H9 (cell line): ENCODE data around the gene DEPDC5. TPM values are rescaled to one million over a fixed set of nuclear protein-coding genes. Genes with fewer than 3 reads are reported as not detected.

Experiments
- DNase-seq: peaks from one replicate; pipeline ENCODE4 v3.0.0-alpha.2; 2017
- H2AFZ ChIP-seq: one replicate; pipeline ENCODE4 v1.6.1; 2013; ENCODE audit warnings: mild to moderate bottlenecking, low read length, control low read depth, moderate library complexity
- H2AK5ac ChIP-seq: 2 replicates; pipeline ENCODE4 v1.6.1; 2013; ENCODE audit warnings: low read length, control low read depth, mixed read lengths; ENCODE audit not compliant: insufficient read length
- H2BK120ac ChIP-seq: one replicate; pipeline ENCODE4 v1.6.1; 2013; ENCODE audit warnings: low read depth, mild to moderate bottlenecking, low read length, control low read depth, inconsistent platforms; ENCODE audit not compliant: poor library complexity, severe bottlenecking
- H2BK12ac ChIP-seq: 2 replicates; pipeline ENCODE4 v1.6.1; 2013; ENCODE audit warnings: low read length, control low read depth, mixed read lengths, low read depth; ENCODE audit not compliant: insufficient read length
- H2BK15ac ChIP-seq: 2 replicates; pipeline ENCODE4 v1.6.1; 2013; ENCODE audit warnings: low read depth, low read length, control low read depth
- H2BK20ac ChIP-seq: one replicate; pipeline ENCODE4 v1.6.1; 2013; ENCODE audit warnings: low read depth, mild to moderate bottlenecking, low read length, control low read depth, inconsistent platforms; ENCODE audit not compliant: poor library complexity, severe bottlenecking
- H2BK5ac ChIP-seq: 2 replicates; pipeline ENCODE4 v1.6.1; 2013; ENCODE audit warnings: low read length, control low read depth, mixed read lengths; ENCODE audit not compliant: insufficient read length
- H3K14ac ChIP-seq: 2 replicates; pipeline ENCODE4 v1.6.1; 2013; ENCODE audit warnings: low read length, control low read depth; ENCODE audit not compliant: insufficient read depth
- H3K18ac ChIP-seq: 2 replicates; pipeline ENCODE4 v1.6.1; 2013; ENCODE audit warnings: low read depth, mild to moderate bottlenecking, mixed read lengths, low read length, control low read depth; ENCODE audit not compliant: insufficient read length
- H3K23ac ChIP-seq: 2 replicates; pipeline ENCODE4 v1.6.1; 2013; ENCODE audit warnings: low read length, control low read depth, mixed read lengths, low read depth; ENCODE audit not compliant: insufficient read length
- H3K23me2 ChIP-seq: 2 replicates; pipeline ENCODE4 v1.6.1; 2013; ENCODE audit warnings: low read depth, mild to moderate bottlenecking, mixed read lengths, low read length, control low read depth; ENCODE audit not compliant: insufficient read length, poor library complexity, severe bottlenecking
- H3K27ac ChIP-seq: 2 replicates; pipeline ENCODE4 v1.5.1; 2013; ENCODE audit warnings: low read length, control low read depth, mixed read lengths, low read depth; ENCODE audit not compliant: insufficient read length
- H3K27me3 ChIP-seq: 2 replicates; pipeline ENCODE4 v1.6.1; 2013; ENCODE audit warnings: low read length, control low read depth, inconsistent platforms; ENCODE audit not compliant: insufficient read depth
- H3K4ac ChIP-seq: 2 replicates; pipeline ENCODE4 v1.6.1; 2013; ENCODE audit warnings: low read depth, mild to moderate bottlenecking, control low read depth, inconsistent platforms, low read length, moderate library complexity
- H3K4me1 ChIP-seq: 2 replicates; pipeline ENCODE4 v1.6.1; 2013; ENCODE audit warnings: low read length, control low read depth, inconsistent platforms; ENCODE audit not compliant: insufficient read depth
- H3K4me2 ChIP-seq: 2 replicates; pipeline ENCODE4 v1.6.1; 2013; ENCODE audit warnings: low read length, control low read depth, mixed read lengths; ENCODE audit not compliant: insufficient read length, insufficient read depth
- H3K56ac ChIP-seq: 2 replicates; pipeline ENCODE4 v1.6.1; 2013; ENCODE audit warnings: low read depth, mild to moderate bottlenecking, mixed read lengths, low read length, control low read depth; ENCODE audit not compliant: insufficient read length
- H3K79me1 ChIP-seq: 2 replicates; pipeline ENCODE4 v1.6.1; 2013; ENCODE audit warnings: low read depth, mild to moderate bottlenecking, moderate library complexity, low read length, control low read depth, inconsistent platforms; ENCODE audit not compliant: insufficient read depth, poor library complexity, severe bottlenecking
- H3K79me2 ChIP-seq: 2 replicates; pipeline ENCODE4 v1.6.1; 2013; ENCODE audit warnings: low read length, control low read depth, inconsistent platforms; ENCODE audit not compliant: insufficient read depth
- H3K9ac ChIP-seq: 2 replicates; pipeline ENCODE4 v1.6.1; 2013; ENCODE audit warnings: low read length, control low read depth, mixed read lengths; ENCODE audit not compliant: insufficient read length; ENCODE audit errors: extremely low read depth
- H3K9me3 ChIP-seq: one replicate; pipeline ENCODE4 v1.6.1; 2013; ENCODE audit warnings: low read depth, low read length, inconsistent platforms; ENCODE audit not compliant: control insufficient read depth
- H3T11ph ChIP-seq: one replicate; pipeline ENCODE4 v1.6.1; 2013; ENCODE audit warnings: mild to moderate bottlenecking, low read length, control low read depth, inconsistent platforms
- H4K20me1 ChIP-seq: one replicate; pipeline ENCODE4 v1.6.1; 2013; ENCODE audit not compliant: control insufficient read depth, insufficient read length, insufficient read depth
- H4K5ac ChIP-seq: 2 replicates; pipeline ENCODE4 v1.6.1; 2013; ENCODE audit warnings: low read depth, mild to moderate bottlenecking, mixed read lengths, low read length, control low read depth; ENCODE audit not compliant: insufficient read length
- H4K8ac ChIP-seq: replicated peaks from 2 replicates; pipeline ENCODE4 v1.6.1; 2013; ENCODE audit warnings: low read length, control low read depth, mixed read lengths, low read depth; ENCODE audit not compliant: insufficient read length
- H4K91ac ChIP-seq: 2 replicates; pipeline ENCODE4 v1.6.1; 2013; ENCODE audit warnings: low read depth, mild to moderate bottlenecking, moderate library complexity, mixed read lengths, low read length, control low read depth; ENCODE audit not compliant: insufficient read length
- H3K27ac Mint-ChIP-seq, 3 experiments: 2 replicates in 2 of 3; 3 replicates in 1 of 3; pipeline ENCODE4 v1.8.0; 2020 to 2021; ENCODE audit warnings: mixed read lengths in 3 of 3, mild to moderate bottlenecking in 1 of 3, moderate library complexity in 1 of 3
- H3K27me3 Mint-ChIP-seq: 2 replicates; pipeline ENCODE4 v1.8.0; 2021; ENCODE audit warnings: low read depth, mild to moderate bottlenecking, moderate library complexity, mixed read lengths
- H3K36me3 Mint-ChIP-seq, 3 experiments: 2 replicates in 2 of 3; 3 replicates in 1 of 3; pipeline ENCODE4 v1.8.0; 2020 to 2021; ENCODE audit warnings: low read depth in 3 of 3, mixed read lengths in 3 of 3; ENCODE audit not compliant: insufficient read depth in 1 of 3
- H3K4me1 Mint-ChIP-seq, 2 experiments: 2 replicates each; pipeline ENCODE4 v1.8.0; 2020; ENCODE audit warnings: mixed read lengths in 2 of 2
- H3K4me3 Mint-ChIP-seq, 2 experiments: 2 replicates in 1 of 2; 3 replicates in 1 of 2; pipeline ENCODE4 v1.8.0; 2020 to 2021; ENCODE audit warnings: mild to moderate bottlenecking in 2 of 2, mixed read lengths in 2 of 2, moderate library complexity in 1 of 2
- H3K9me3 Mint-ChIP-seq, 2 experiments: 2 replicates in 1 of 2; 3 replicates in 1 of 2; pipeline ENCODE4 v1.8.0; 2020; ENCODE audit warnings: mild to moderate bottlenecking in 2 of 2, mixed read lengths in 2 of 2, moderate library complexity in 1 of 2
- CTCF ChIP-seq: fragments of 200-600 bp; sonication (generic); conservative IDR thresholded peaks from 3 replicates; pipeline ENCODE4 v1.8.0; 2021; ENCODE audit warnings: antibody characterized with exemption, mild to moderate bottlenecking
- WGBS: extraction: QIAGEN DNeasy Blood & Tissue Kit; methylation state at CpG from one replicate; pipeline ENCODE4 v1.1.7; 2013; ENCODE audit warnings: missing lambda C conversion rate, low lambda C conversion rate, mixed read lengths; ENCODE audit not compliant: insufficient read length; ENCODE audit errors: extremely low coverage; 5-methylcytosine and 5-hydroxymethylcytosine counted together
- total RNA-seq: library from RNA; stranded (reverse); gene quantifications from 2 replicates; pipeline ENCODE4 v1.2.1, GENCODE V29; 2021

The DEPDC5 gene
- total RNA-seq, 1 experiment from 2014 or later, result 29.2 TPM

- Histone ChIP-seq H3K79me1 (no peaks in the 10 kb centered on the region), H3K18ac (no peak overlapping the region), H2BK12ac (no peak overlapping the region), H4K8ac (no peak overlapping the region), H3K23me2 (no peaks in the 10 kb centered on the region), H3K9ac (no peak overlapping the region), H2BK5ac (no peak overlapping the region), H3K27me3 (no peaks in the 10 kb centered on the region), H3T11ph (no peak overlapping the region), H4K20me1 (no peaks in the 10 kb centered on the region), H3K79me2 (no peaks in the 10 kb centered on the region), H3K9me3 (no peaks in the 10 kb centered on the region), H3K4me1 (no peaks in the 10 kb centered on the region), H2BK20ac (no peak overlapping the region), H4K91ac (no peak overlapping the region), H2BK15ac (no peak overlapping the region), H3K4me2 (no peak overlapping the region), H2AFZ (no peak overlapping the region), H3K56ac (no peak overlapping the region), H3K27ac (no peak overlapping the region), H2AK5ac (no peak overlapping the region), H4K5ac (no peak overlapping the region), H3K23ac (no peak overlapping the region), H3K14ac (no peak overlapping the region; the same call in 1 of the 2 replicates), H3K4ac (no peak overlapping the region), H2BK120ac (no peak overlapping the region)
- Mint-ChIP-seq H3K27me3 (no peaks in the 10 kb centered on the region), H3K27ac (peak overlapping the region in 2 of 3 experiments; percentile 6 to 27; a peak in 3 of 7 replicates), H3K9me3 (no peaks in the 10 kb centered on the region), H3K4me3 (no peak overlapping the region), H3K36me3 (peaks cover 0 to 13% (median 2%) of the 10 kb centered on the region in 3 experiments; a peak in 5 of 7 replicates), H3K4me1 (no peaks in the 10 kb centered on the region)
- DNase-seq, result no peak
- no CpG with 5 or more reads among the region's 6 CpGs for WGBS
- no peak for TF ChIP-seq CTCF
Measured at GRCh38 chr22:31883989-31884388, 130.2 kb downstream of the DEPDC5 start.
